HepG2 (cell line): ENCODE results near the gene SIGMAR1. TPM values are rescaled to one million over a fixed set of nuclear protein-coding genes. Genes with fewer than 3 reads are reported as not detected.

ENCODE experiments used
- ARNT ChIP-seq: fragments of 450-650 bp; IDR thresholded peaks from 2 replicates; pipeline ENCODE4 v1.6.1; 2017
- ELF3 ChIP-seq: IDR thresholded peaks from 2 replicates; pipeline ENCODE4 v1.6.1; 2016; ENCODE audit warnings: missing genetic modification reagents, missing compliant biosample characterization
- FOXM1 ChIP-seq: sonication (generic); formaldehyde crosslinking; IDR thresholded peaks from 2 replicates; pipeline ENCODE4 v1.5.0; 2020; ENCODE audit warnings: missing genetic modification reagents
- GRHL1 ChIP-seq: sonication (generic); formaldehyde crosslinking; conservative IDR thresholded peaks from 2 replicates; pipeline ENCODE4 v1.8.0; 2022; ENCODE audit warnings: missing genetic modification reagents
- HNRNPH1 ChIP-seq: fragments of 200-400 bp; formaldehyde crosslinking; optimal IDR thresholded peaks from 2 replicates; pipeline ENCODE3; 2017; ENCODE audit warnings: mild to moderate bottlenecking, low read depth, low read length
- MYC ChIP-seq: sonication (generic); formaldehyde crosslinking; IDR thresholded peaks from 2 replicates; pipeline ENCODE4 v1.9.0; 2021; ENCODE audit warnings: missing genetic modification reagents, borderline replicate concordance
- PHF8 ChIP-seq: sonication (generic); formaldehyde crosslinking; IDR thresholded peaks from 2 replicates; pipeline ENCODE4 v1.5.0; 2020; ENCODE audit warnings: missing genetic modification reagents
- PPARG ChIP-seq: conservative IDR thresholded peaks from 2 replicates; pipeline ENCODE4 v1.6.1; 2016; ENCODE audit warnings: missing biosample characterization, missing genetic modification reagents
- RAD21 ChIP-seq: fragments of 450-650 bp; formaldehyde crosslinking; IDR thresholded peaks from 2 replicates; pipeline ENCODE4 v1.5.0; 2020; ENCODE audit warnings: mild to moderate bottlenecking
- REST ChIP-seq, 2 experiments: IDR thresholded peaks; 2 replicates each; pipeline ENCODE4 v1.6.1; 2011 to 2012; ENCODE audit warnings: low read length in 2 of 2, borderline replicate concordance in 1 of 2, low read depth in 1 of 2, mild to moderate bottlenecking in 1 of 2, moderate library complexity in 1 of 2
- SPEN ChIP-seq: sonication (generic); formaldehyde crosslinking; IDR thresholded peaks from 2 replicates; pipeline ENCODE4 v1.5.1; 2020; ENCODE audit warnings: low read depth, mild to moderate bottlenecking, missing genetic modification reagents
- THAP7 ChIP-seq: sonication (generic); formaldehyde crosslinking; IDR thresholded peaks from 2 replicates; pipeline ENCODE4 v1.8.1; 2023; ENCODE audit warnings: mild to moderate bottlenecking, missing genetic modification reagents
- ZSCAN5A ChIP-seq: sonication (generic); formaldehyde crosslinking; IDR thresholded peaks from 2 replicates; pipeline ENCODE4 v1.8.0; 2022; ENCODE audit warnings: mild to moderate bottlenecking, missing genetic modification reagents, borderline replicate concordance
- polyA plus RNA-seq, 8 experiments: library from polyadenylated mRNA; depleted of rRNA in 3 of 8; stranded (reverse) in 7 of 8; unstranded in 1 of 8; fragments of >200 nt; fragmentation: Illumina TruSeq in 4 of 8; extraction: Trizol in 4 of 8; gene quantifications; 2 replicates each; pipeline versions ENCODE4 v1.2.1 to v1.2.3, GENCODE V29; 2011 to 2016; ENCODE audit warnings: low read depth in 4 of 8, missing spikeins in 1 of 8, mixed read lengths in 1 of 8; ENCODE audit not compliant: insufficient read depth in 1 of 8
- total RNA-seq, 5 experiments: library from RNA; depleted of rRNA; stranded (reverse); fragments of >200 nt; fragmentation: Illumina TruSeq; extraction: Trizol; gene quantifications; 2 replicates each; pipeline ENCODE4 v1.2.3, GENCODE V29; 2016; ENCODE audit warnings: low read depth in 1 of 5

The SIGMAR1 gene
- total and polyA plus RNA-seq, 2 of the 13 experiments (the other 11 are each of a cell fraction or from before 2014, with no cell fraction given): 38.9 to 60.8 TPM

GRCh38 chr9:34611811-34612787 lies 25.5 kb downstream of the SIGMAR1 start, which contains the start of gene RPP25L (continued):
- TF ChIP-seq PHF8: peak; percentile 96
- TF ChIP-seq RAD21 (CRISPR knock-in tag): peak; percentile 3; the same call in 1 of the 2 replicates
- TF ChIP-seq HNRNPH1: no peak
- no peak for TF ChIP-seq GRHL1
- TF ChIP-seq ARNT: no peak
- peak; percentile 78; the same call in 1 of the 2 replicates for TF ChIP-seq THAP7 (CRISPR knock-in tag)
- peak; percentile 47; the same call in 1 of the 2 replicates for TF ChIP-seq ELF3 (CRISPR knock-in tag)
- TF ChIP-seq MYC (CRISPR knock-in tag): peak; percentile 63; the same call in 1 of the 2 replicates
- peak; percentile 32; the same call in 1 of the 2 replicates for TF ChIP-seq PPARG
- 0 out of 2 replicates have a peak, but pooled peaks have one; percentile 16 for TF ChIP-seq ZSCAN5A (CRISPR knock-in tag)
- peak; percentile 61; the same call in 1 of the 2 replicates for TF ChIP-seq SPEN
- TF ChIP-seq FOXM1 (CRISPR knock-in tag): no peak
- 0 out of 4 replicates have a peak, but pooled peaks of 1 of the 2 experiments have one; percentile 6 for TF ChIP-seq REST (IDR thresholded peaks at IDR 0.05; ENCODE audit: borderline replicate concordance in 1 of 2, low read depth in 1 of 2, low read length in 2 of 2)
